ENCODE data around the gene TKTL1. TPM values are rescaled to one million over a fixed set of nuclear protein-coding genes. Genes with fewer than 3 reads are reported as not detected.

Gene TKTL1
- total and polyA plus RNA-seq, 2 experiments from 2014 or later: not detected

GRCh38 chrX:154315416-154315815 lies 19.8 kb downstream of the TKTL1 start:
- Histone ChIP-seq H3K4me3 (no peak overlapping the region), H3K4me1 (ENCODE audit: insufficient read depth) (no peaks in the 10 kb centered on the region), H3K4me2 (no peak overlapping the region), H3K36me3 (ENCODE audit: insufficient read depth) (no peaks in the 10 kb centered on the region), H3F3A (replicated peaks; ENCODE audit: low read depth) (no peaks in the 10 kb centered on the region), H3K27me3 (ENCODE audit: insufficient read depth) (no peaks in the 10 kb centered on the region), H4K20me1 (replicated peaks; ENCODE audit: insufficient read depth) (no peaks in the 10 kb centered on the region), H3K79me2 (replicated peaks; ENCODE audit: insufficient read depth) (no peaks in the 10 kb centered on the region), H3K27ac (ENCODE audit: low read depth) (no peak overlapping the region), H3K9me2 (ENCODE audit: insufficient read depth) (no peaks in the 10 kb centered on the region), H2AFZ (no peak overlapping the region)
- no peak for DNase-seq (ENCODE audit: low spot score)
- H3K4me3 Mint-ChIP-seq: no peak overlapping the region
- H3K4me1 Mint-ChIP-seq: peaks cover 3% of the 10 kb centered on the region; the same call in 1 of the 3 replicates
- H3K27ac Mint-ChIP-seq: no peak overlapping the region
- no peaks in the 10 kb centered on the region; the same call in 2 of the 3 replicates for H3K9me3 Mint-ChIP-seq
- TF ChIP-seq, protein P1, sequence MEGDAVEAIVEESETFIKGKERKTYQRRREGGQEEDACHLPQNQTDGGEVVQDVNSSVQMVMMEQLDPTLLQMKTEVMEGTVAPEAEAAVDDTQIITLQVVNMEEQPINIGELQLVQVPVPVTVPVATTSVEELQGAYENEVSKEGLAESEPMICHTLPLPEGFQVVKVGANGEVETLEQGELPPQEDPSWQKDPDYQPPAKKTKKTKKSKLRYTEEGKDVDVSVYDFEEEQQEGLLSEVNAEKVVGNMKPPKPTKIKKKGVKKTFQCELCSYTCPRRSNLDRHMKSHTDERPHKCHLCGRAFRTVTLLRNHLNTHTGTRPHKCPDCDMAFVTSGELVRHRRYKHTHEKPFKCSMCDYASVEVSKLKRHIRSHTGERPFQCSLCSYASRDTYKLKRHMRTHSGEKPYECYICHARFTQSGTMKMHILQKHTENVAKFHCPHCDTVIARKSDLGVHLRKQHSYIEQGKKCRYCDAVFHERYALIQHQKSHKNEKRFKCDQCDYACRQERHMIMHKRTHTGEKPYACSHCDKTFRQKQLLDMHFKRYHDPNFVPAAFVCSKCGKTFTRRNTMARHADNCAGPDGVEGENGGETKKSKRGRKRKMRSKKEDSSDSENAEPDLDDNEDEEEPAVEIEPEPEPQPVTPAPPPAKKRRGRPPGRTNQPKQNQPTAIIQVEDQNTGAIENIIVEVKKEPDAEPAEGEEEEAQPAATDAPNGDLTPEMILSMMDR (conservative IDR thresholded peaks at IDR 0.05; ENCODE audit: low read depth in 2 of 2): no peak
- no peak for TF ChIP-seq ZNF114 (CRISPR knock-in tag; IDR thresholded peaks at IDR 0.05)
- TF ChIP-seq, protein P2, sequence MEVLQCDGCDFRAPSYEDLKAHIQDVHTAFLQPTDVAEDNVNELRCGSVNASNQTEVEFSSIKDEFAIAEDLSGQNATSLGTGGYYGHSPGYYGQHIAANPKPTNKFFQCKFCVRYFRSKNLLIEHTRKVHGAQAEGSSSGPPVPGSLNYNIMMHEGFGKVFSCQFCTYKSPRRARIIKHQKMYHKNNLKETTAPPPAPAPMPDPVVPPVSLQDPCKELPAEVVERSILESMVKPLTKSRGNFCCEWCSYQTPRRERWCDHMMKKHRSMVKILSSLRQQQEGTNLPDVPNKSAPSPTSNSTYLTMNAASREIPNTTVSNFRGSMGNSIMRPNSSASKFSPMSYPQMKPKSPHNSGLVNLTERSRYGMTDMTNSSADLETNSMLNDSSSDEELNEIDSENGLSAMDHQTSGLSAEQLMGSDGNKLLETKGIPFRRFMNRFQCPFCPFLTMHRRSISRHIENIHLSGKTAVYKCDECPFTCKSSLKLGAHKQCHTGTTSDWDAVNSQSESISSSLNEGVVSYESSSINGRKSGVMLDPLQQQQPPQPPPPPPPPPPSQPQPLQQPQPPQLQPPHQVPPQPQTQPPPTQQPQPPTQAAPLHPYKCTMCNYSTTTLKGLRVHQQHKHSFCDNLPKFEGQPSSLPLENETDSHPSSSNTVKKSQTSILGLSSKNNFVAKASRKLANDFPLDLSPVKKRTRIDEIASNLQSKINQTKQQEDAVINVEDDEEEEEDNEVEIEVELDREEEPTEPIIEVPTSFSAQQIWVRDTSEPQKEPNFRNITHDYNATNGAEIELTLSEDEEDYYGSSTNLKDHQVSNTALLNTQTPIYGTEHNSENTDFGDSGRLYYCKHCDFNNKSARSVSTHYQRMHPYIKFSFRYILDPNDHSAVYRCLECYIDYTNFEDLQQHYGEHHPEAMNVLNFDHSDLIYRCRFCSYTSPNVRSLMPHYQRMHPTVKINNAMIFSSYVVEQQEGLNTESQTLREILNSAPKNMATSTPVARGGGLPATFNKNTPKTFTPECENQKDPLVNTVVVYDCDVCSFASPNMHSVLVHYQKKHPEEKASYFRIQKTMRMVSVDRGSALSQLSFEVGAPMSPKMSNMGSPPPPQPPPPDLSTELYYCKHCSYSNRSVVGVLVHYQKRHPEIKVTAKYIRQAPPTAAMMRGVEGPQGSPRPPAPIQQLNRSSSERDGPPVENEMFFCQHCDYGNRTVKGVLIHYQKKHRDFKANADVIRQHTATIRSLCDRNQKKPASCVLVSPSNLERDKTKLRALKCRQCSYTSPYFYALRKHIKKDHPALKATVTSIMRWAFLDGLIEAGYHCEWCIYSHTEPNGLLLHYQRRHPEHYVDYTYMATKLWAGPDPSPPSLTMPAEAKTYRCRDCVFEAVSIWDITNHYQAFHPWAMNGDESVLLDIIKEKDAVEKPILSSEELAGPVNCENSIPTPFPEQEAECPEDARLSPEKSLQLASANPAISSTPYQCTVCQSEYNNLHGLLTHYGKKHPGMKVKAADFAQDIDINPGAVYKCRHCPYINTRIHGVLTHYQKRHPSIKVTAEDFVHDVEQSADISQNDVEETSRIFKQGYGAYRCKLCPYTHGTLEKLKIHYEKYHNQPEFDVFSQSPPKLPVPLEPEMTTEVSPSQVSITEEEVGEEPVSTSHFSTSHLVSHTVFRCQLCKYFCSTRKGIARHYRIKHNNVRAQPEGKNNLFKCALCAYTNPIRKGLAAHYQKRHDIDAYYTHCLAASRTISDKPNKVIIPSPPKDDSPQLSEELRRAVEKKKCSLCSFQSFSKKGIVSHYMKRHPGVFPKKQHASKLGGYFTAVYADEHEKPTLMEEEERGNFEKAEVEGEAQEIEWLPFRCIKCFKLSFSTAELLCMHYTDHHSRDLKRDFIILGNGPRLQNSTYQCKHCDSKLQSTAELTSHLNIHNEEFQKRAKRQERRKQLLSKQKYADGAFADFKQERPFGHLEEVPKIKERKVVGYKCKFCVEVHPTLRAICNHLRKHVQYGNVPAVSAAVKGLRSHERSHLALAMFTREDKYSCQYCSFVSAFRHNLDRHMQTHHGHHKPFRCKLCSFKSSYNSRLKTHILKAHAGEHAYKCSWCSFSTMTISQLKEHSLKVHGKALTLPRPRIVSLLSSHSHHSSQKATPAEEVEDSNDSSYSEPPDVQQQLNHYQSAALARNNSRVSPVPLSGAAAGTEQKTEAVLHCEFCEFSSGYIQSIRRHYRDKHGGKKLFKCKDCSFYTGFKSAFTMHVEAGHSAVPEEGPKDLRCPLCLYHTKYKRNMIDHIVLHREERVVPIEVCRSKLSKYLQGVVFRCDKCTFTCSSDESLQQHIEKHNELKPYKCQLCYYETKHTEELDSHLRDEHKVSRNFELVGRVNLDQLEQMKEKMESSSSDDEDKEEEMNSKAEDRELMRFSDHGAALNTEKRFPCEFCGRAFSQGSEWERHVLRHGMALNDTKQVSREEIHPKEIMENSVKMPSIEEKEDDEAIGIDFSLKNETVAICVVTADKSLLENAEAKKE (CRISPR knock-in tag; IDR thresholded peaks at IDR 0.05): no peak
- TF ChIP-seq STAT1 (IDR thresholded peaks at IDR 0.05; ENCODE audit: unreplicated experiment): no peak
- no peak for TF ChIP-seq JUNB (IDR thresholded peaks at IDR 0.05; ENCODE audit: unreplicated experiment)
- no peak for TF ChIP-seq ETS1 (IDR thresholded peaks at IDR 0.05)
- TF ChIP-seq, protein P3, sequence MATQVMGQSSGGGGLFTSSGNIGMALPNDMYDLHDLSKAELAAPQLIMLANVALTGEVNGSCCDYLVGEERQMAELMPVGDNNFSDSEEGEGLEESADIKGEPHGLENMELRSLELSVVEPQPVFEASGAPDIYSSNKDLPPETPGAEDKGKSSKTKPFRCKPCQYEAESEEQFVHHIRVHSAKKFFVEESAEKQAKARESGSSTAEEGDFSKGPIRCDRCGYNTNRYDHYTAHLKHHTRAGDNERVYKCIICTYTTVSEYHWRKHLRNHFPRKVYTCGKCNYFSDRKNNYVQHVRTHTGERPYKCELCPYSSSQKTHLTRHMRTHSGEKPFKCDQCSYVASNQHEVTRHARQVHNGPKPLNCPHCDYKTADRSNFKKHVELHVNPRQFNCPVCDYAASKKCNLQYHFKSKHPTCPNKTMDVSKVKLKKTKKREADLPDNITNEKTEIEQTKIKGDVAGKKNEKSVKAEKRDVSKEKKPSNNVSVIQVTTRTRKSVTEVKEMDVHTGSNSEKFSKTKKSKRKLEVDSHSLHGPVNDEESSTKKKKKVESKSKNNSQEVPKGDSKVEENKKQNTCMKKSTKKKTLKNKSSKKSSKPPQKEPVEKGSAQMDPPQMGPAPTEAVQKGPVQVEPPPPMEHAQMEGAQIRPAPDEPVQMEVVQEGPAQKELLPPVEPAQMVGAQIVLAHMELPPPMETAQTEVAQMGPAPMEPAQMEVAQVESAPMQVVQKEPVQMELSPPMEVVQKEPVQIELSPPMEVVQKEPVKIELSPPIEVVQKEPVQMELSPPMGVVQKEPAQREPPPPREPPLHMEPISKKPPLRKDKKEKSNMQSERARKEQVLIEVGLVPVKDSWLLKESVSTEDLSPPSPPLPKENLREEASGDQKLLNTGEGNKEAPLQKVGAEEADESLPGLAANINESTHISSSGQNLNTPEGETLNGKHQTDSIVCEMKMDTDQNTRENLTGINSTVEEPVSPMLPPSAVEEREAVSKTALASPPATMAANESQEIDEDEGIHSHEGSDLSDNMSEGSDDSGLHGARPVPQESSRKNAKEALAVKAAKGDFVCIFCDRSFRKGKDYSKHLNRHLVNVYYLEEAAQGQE (IDR thresholded peaks at IDR 0.05; ENCODE audit: unreplicated experiment): no peak
- TF ChIP-seq CREB1 (CRISPR knock-in tag; IDR thresholded peaks at IDR 0.05; ENCODE audit: low read depth): no peak
- no peak for TF ChIP-seq EZH2phosphoT487 (IDR thresholded peaks at IDR 0.05; ENCODE audit: unreplicated experiment)
- TF ChIP-seq EZH2 (IDR thresholded peaks at IDR 0.05; ENCODE audit: low read depth, unreplicated experiment): no peak
- no peaks in the 10 kb centered on the region for H3K27me3 Mint-ChIP-seq (ENCODE audit: insufficient read depth, low read depth, poor library complexity)
- no peaks in the 10 kb centered on the region for H3K36me3 Mint-ChIP-seq (ENCODE audit: low read depth)
- ATAC-seq: no peak
